ENCODE results near the gene ICA1.

- TF ChIP-seq CTCF (IDR thresholded peaks at IDR 0.05; ENCODE audit: low read depth, low read length, poor library complexity, severe bottlenecking) (no peak), EZH2phosphoT487 (IDR thresholded peaks at IDR 0.05; ENCODE audit: borderline replicate concordance, low read length) (no peak)
Measured at GRCh38 chr7:8310876-8311275, 48.9 kb upstream of the ICA1 start.

Data from DOHH2 (cell line).